Activated CD8-positive, alpha-beta memory T cell treated with anti-CD3 and anti-CD28 coated beads for 24 hours (primary cell): Measurements from ENCODE around the gene FGD1.
"Not testable (repeated sequence)": the region's sequence is repeated elsewhere in the genome, so short reads cannot be mapped to it uniquely, and the experiment has no call there.

Experiments used
- DNase-seq: peaks from one replicate; pipeline ENCODE4 v3.0.0-alpha.2; 2020

Gene FGD1

GRCh38 chrX:54495814-54496516, at the start of gene FGD1:
Gene FGD1, minus strand, starts transcription at chrX:54496234. Its CDS starts 802 bp downstream, at chrX:54495432.
- DNase-seq: peak; percentile 71

- not testable (repeated sequence) for DNase-seq
Observed at GRCh38 chrX:54542239-54542638, 46.2 kb upstream of the FGD1 start.

GRCh38 chrX:54540289-54540688, 44.3 kb upstream of the FGD1 start:
- DNase-seq: no peak

- no peak for DNase-seq
Observed at GRCh38 chrX:54534271-54534670, 38.2 kb upstream of the FGD1 start.

- no peak for DNase-seq
Observed at GRCh38 chrX:54530357-54530900, 34.4 kb upstream of the FGD1 start.

- peak; percentile 89 for DNase-seq
Observed at GRCh38 chrX:54529552-54530356, 33.7 kb upstream of the FGD1 start, which contains the start of gene GNL3L. Gene GNL3L, plus strand, starts transcription at chrX:54530219. Its CDS starts 2,348 bp downstream, at chrX:54532567.

- no peak for DNase-seq
Observed at GRCh38 chrX:54529151-54529550, 33.1 kb upstream of the FGD1 start.

GRCh38 chrX:54509400-54509799, 13.4 kb upstream of the FGD1 start:
- DNase-seq: no peak

- no peak for DNase-seq
Observed at GRCh38 chrX:54496936-54497335, 902 bp upstream of the FGD1 start.

- no peak for DNase-seq
Observed at GRCh38 chrX:54496517-54496852, 451 bp upstream of the FGD1 start.

- DNase-seq: no peak
Observed at GRCh38 chrX:54494989-54495813, 833 bp downstream of the FGD1 start.

GRCh38 chrX:54494166-54494988, 1.7 kb downstream of the FGD1 start:
- no peak for DNase-seq

GRCh38 chrX:54492340-54492739, 3.7 kb downstream of the FGD1 start:
- no peak for DNase-seq

- DNase-seq: not testable (repeated sequence)
Observed at GRCh38 chrX:54489819-54490218, 6.2 kb downstream of the FGD1 start.

GRCh38 chrX:54484666-54485065, 11.4 kb downstream of the FGD1 start:
- DNase-seq: no peak

GRCh38 chrX:54483946-54484345, 12.1 kb downstream of the FGD1 start:
- no peak for DNase-seq

GRCh38 chrX:54482839-54483593, 13.0 kb downstream of the FGD1 start:
- DNase-seq: no peak

GRCh38 chrX:54479136-54480111, 16.6 kb downstream of the FGD1 start:
- no peak for DNase-seq

- DNase-seq: no peak
Observed at GRCh38 chrX:54473993-54474859, 21.8 kb downstream of the FGD1 start.
